22Rv1 (cell line): ENCODE measurements around the gene FANCL.

Experiments used
- CTCF ChIP-seq: fragments of 450-650 bp; IDR thresholded peaks from 2 replicates; pipeline ENCODE4 v1.5.1; 2017; ENCODE audit warnings: mild to moderate bottlenecking
- ZFX ChIP-seq: fragments of 450-650 bp; IDR thresholded peaks from 2 replicates; pipeline ENCODE4 v1.6.1; 2017; ENCODE audit warnings: antibody characterized with exemption, borderline replicate concordance

DNA sequence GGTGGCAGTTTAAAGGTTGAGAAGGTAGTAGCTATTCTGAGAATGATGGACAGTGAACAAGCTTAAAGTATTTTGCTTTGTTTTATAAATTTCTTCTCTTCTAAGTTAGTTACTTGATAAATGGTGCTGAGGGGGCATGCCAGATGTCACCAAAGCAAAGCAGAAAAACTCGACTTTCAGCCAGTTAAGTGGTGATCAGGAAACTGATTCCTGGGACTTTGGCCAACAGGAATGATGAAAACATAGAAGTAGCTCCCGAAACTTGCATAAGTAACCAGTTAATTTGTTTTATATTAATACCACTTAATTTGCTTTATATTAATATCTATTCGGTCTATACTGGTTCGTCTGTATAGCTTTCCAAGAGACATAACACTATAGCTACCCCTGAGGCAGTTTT, 82.6 kb downstream of the FANCL start:
- TF ChIP-seq CTCF (no peak), ZFX (no peak)
